HG03342 (cell line): ENCODE data around the gene ITGA3.

Experiments used
- ATAC-seq: cut with Tn5 transposase; IDR thresholded peaks from one replicate; pipeline ENCODE4 v1.9.1; 2021; ENCODE audit warnings: mild to moderate bottlenecking, moderate library complexity; ENCODE audit not compliant: unreplicated experiment

ITGA3 gene

GRCh38 chr17:50055426-50056216, at the start of gene ITGA3:
TSS of gene ITGA3 (plus strand) at chr17:50056110. CDS start at chr17:50056440, 330 bp downstream.
- peak; percentile 40 for ATAC-seq

- no peak for ATAC-seq
These were observed 46.6 kb upstream of the ITGA3 start for GRCh38 chr17:50009282-50009681.

GRCh38 chr17:50013079-50013478, 42.8 kb upstream of the ITGA3 start:
- ATAC-seq = no peak

GRCh38 chr17:50014471-50015088, 41.3 kb upstream of the ITGA3 start:
- no peak for ATAC-seq

GRCh38 chr17:50015146-50015545, 40.8 kb upstream of the ITGA3 start:
- ATAC-seq = no peak

- ATAC-seq = no peak
These were observed 37.0 kb upstream of the ITGA3 start for GRCh38 chr17:50018909-50019308.

GRCh38 chr17:50020841-50021599, 34.9 kb upstream of the ITGA3 start:
- no peak for ATAC-seq

- no peak for ATAC-seq
These were observed 34.1 kb upstream of the ITGA3 start for GRCh38 chr17:50021681-50022370.

GRCh38 chr17:50022463-50023130, 33.3 kb upstream of the ITGA3 start:
- no peak for ATAC-seq

GRCh38 chr17:50023520-50023919, 32.4 kb upstream of the ITGA3 start:
- no peak for ATAC-seq

- no peak for ATAC-seq
These were observed 31.1 kb upstream of the ITGA3 start for GRCh38 chr17:50024808-50025207.

- no peak for ATAC-seq
These were observed 29.7 kb upstream of the ITGA3 start for GRCh38 chr17:50026046-50026675.

- ATAC-seq = no peak
These were observed 29.1 kb upstream of the ITGA3 start for GRCh38 chr17:50026837-50027171.

- ATAC-seq = no peak
These were observed 28.6 kb upstream of the ITGA3 start for GRCh38 chr17:50027172-50027880.

GRCh38 chr17:50027881-50028735, 27.8 kb upstream of the ITGA3 start:
- ATAC-seq = no peak

- no peak for ATAC-seq
These were observed 27.2 kb upstream of the ITGA3 start for GRCh38 chr17:50028736-50029120.

- no peak for ATAC-seq
These were observed 26.7 kb upstream of the ITGA3 start for GRCh38 chr17:50029185-50029584.

GRCh38 chr17:50033316-50033715, 22.6 kb upstream of the ITGA3 start:
- no peak for ATAC-seq
